Measurements from ENCODE around the gene C6orf89.
"Not testable (repeated sequence)": the region's sequence is repeated elsewhere in the genome, so short reads cannot be mapped to it uniquely, and the experiment has no call there.

The C6orf89 gene

GRCh38 chr6:36924131-36924530 is 38.4 kb downstream of the C6orf89 start:
- no peak for DNase-seq (ENCODE audit: low read depth)

DNA sequence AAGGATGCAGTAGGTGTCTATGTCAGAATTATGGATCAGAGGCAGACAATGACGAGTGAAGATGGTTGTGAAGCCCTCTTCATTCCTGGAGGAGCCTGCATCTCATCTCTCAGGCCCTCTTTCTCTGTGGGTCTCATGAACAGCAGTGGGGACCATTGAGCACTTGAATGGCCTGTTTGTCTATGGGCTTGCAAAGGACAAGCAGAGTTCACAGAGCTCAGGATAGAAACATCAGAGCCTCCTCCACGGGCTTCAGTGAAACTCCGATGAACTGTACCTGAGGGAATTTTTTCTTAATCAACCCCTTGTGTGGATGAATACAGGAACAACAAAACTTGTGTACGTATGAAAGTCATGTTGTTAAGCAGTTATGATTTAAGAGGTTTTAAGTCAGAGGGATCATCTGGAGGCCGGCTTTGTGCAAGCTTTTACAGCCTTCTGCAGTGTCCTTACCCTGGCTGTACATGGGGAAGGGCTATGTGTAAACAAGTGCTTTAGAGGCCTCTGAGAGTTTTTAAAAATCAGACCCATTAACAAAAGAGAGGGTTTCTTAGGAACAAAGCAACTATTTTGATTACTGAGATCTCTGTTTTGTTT is 39.1 kb downstream of the C6orf89 start:
- no peak for DNase-seq (ENCODE audit: low read depth)

- DNase-seq (ENCODE audit: low read depth), result no peak
These were observed 40.1 kb downstream of the C6orf89 start for GRCh38 chr6:36925809-36926208.

- DNase-seq (ENCODE audit: low read depth), result no peak
These were observed 41.2 kb downstream of the C6orf89 start for GRCh38 chr6:36926708-36927513.

DNA sequence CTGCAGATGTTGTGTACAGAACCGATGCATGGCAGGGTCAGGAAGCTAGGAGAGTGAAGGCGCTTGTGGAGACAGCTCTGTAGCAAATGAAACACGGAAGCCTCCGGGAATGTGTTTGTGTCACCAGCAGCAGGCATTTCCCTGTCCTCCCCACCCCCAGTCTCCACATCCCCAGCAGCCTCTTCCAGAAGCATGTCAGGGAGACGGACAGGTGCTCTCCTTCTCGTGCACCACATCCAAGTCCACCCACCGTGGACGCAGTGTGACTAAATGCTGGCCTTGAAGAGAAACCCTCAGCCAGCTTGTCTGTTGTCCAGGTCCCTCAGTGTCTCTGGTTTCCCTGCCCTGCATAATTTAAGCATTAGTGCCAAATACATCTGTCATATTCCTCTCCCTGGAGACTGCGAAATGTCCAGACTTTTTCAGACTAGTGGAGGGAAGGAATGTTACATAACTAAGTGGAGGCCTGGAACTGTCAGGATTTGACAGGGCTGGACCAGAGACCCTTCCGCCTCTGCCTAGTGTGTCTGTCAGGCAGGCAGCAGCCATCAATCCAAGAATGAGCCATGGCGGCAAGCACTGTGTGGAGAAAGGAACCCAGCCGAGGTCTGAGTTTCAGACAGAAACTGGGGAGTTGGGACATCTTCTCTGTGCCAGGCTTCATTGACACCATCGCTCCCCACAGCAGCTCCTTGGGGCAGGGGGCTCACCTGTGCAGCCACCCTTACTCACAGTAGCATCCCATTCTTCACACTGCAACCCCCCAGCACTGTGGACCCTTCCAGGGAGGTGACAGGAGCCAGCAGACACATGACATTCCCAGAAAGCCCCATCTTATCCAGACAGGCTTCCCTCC is 42.2 kb downstream of the C6orf89 start:
- no peak for DNase-seq (ENCODE audit: low read depth)

DNA sequence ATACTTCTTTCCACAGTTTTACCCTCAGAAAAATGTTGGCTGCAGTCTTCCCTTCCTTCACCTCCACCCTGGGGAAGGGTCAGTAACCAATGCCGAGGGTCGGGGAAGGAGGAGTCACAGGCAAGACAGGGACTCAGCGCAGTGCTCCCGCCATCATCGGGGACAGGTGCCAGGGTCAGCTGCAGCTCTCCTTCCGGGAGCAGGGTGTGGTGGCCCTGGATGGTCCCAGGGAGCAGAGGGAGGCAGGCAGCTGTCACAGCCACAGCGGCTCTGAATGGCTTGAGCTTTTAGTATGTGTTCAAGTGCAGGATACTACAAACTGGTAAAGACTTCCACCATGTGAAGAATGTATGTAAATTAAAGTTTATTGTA is 42.8 kb downstream of the C6orf89 start:
- no peak for DNase-seq (ENCODE audit: low read depth)

GRCh38 chr6:36929152-36929551 is 43.4 kb downstream of the C6orf89 start:
- DNase-seq (ENCODE audit: low read depth), result no peak

GRCh38 chr6:36929607-36930006 is 43.9 kb downstream of the C6orf89 start:
- DNase-seq (ENCODE audit: low read depth), result no peak

GRCh38 chr6:36930483-36930882 is 44.7 kb downstream of the C6orf89 start:
- DNase-seq (ENCODE audit: low read depth), result no peak

- no peak for DNase-seq (ENCODE audit: low read depth)
These were observed 47.4 kb downstream of the C6orf89 start for GRCh38 chr6:36933102-36933501.

GRCh38 chr6:36933519-36933918 is 47.8 kb downstream of the C6orf89 start:
- no peak for DNase-seq (ENCODE audit: low read depth)

GRCh38 chr6:36934901-36935300 is 49.1 kb downstream of the C6orf89 start:
- DNase-seq (ENCODE audit: low read depth), result no peak

DNA sequence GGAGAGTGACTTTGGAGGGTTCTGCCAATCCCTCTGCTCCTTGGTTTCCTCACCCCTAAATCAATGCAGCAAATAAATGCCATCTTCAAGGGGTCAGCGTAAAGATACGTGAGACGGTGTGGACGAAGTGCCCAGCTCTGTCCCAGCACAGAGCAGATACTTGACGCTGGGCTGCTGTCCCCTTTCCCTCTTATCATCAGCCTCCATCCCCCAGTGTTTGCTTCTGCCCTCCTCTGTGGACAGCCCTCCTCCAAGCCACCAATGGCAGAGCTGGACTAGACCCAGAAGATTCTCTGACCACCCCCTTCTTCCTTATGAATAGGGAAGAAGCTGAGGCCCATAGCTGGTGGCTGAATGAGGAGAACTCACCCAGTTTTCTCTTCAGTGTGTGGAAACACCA is 51.1 kb downstream of the C6orf89 start:
- no peak for DNase-seq (ENCODE audit: low read depth)

DNA sequence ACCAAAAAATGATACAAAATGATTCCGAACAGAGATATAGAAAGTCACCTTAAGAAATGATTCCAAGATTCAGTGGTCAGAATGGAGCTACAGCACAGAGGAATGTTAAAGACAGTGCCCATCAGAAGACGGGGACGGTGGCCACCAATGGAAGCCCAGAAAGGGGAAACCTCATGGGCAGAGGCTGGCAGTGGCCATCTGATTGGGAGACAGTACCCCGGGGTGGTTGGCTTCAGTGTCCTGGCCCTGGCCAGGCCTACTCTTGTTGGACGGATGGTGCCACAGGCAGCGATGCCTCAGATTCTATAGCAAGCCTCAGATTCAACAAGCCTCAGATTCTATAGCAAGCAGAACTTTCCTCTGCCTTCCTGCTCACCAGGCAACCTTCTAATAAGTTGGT is 52.1 kb downstream of the C6orf89 start:
- no peak for DNase-seq (ENCODE audit: low read depth)

GRCh38 chr6:36938536-36938935 is 52.8 kb downstream of the C6orf89 start:
- no peak for DNase-seq (ENCODE audit: low read depth)

DNA sequence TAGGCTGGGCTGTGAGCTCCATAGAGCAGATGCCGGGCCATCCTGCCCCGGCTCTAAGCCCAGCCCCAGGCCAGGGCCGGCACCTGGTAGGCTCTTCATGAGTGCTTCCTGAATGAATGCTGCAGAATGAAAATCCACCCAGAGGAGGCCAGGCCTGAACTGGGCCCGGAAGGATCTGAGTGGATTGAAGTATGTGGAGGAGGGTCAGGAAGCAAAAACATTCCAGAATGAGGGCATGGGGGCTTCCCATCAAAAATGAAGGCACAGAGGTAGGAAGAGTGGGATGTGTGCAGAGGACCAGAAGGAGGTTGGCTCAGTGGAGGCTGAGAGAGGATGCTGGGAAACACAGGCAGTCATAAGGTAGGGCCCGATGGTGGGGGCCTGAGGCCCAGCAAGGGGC is 53.3 kb downstream of the C6orf89 start:
- DNase-seq (ENCODE audit: low read depth), result not testable (repeated sequence)

DNA sequence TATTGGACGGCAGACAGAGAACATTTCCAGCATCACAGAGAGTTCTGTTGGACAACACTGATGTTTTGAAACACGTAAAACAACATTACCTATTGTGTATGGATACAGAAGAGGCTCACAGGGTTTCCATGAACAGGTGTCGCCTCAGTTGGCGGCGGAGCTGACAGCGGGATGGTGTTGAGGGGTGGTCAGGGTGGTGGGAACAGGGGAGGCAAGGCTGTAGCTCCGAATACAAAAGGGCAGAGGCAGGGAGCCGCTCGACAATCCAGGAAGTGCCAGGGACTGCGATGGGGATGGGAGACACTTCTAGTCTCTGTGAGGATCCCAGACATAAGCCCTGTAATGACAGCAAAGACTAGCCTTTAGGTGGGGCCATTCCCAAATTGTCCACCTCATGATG is 54.3 kb downstream of the C6orf89 start:
- DNase-seq (ENCODE audit: low read depth), result no peak

DNA sequence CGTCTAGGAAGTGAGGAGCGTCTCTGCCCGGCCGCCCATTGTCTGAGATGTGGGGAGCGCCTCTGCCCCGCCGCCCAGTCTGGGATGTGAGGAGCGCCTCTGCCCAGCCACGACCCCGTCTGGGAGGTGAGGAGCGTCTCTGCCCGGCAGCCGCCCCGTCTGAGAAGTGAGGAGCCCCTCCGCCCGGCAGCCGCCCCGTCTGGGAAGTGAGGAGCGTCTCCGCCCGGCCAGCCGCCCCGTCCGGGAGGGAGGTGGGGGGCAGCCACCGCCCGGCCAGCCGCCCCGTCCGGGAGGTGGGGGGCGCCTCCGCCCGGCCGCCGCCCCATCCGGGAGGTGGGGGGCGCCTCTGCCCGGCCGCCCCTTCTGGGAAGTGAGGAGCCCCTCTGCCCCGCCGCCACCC is 55.8 kb downstream of the C6orf89 start:
- not testable (repeated sequence) for DNase-seq (ENCODE audit: low read depth)

- DNase-seq (ENCODE audit: low read depth), result not testable (repeated sequence)
These were observed 56.6 kb downstream of the C6orf89 start for GRCh38 chr6:36942329-36942728.

- DNase-seq (ENCODE audit: low read depth), result no peak
These were observed 58.9 kb downstream of the C6orf89 start for GRCh38 chr6:36944650-36945049.

GRCh38 chr6:36945301-36945700 is 59.5 kb downstream of the C6orf89 start:
- no peak for DNase-seq (ENCODE audit: low read depth)

DNA sequence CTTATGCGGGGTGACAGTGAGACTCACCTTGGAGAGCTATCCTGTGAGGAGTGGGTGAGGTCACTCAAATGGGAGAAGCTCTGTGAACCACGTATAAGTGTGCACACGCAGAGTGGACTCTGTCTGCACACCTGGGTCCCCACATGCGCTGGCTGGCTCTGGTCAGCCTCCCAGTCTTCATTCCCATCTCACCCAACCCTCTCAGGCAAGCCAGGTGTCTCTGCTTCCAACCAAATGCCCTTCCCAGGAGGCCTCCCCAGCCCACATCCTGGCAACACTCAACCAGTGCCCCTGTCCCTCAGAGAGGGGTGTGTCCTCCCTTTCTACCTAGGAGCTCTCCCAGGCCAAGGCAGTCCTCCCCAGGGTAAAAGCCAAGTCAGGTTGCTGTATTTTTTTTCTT is 60.8 kb downstream of the C6orf89 start:
- no peak for DNase-seq (ENCODE audit: low read depth)

All from T follicular helper cell (primary cell).